Mesothelial cell of epicardium (in vitro differentiated cells): ENCODE results near the gene OTUB2. TPM values are rescaled to one million over a fixed set of nuclear protein-coding genes. Genes with fewer than 3 reads are reported as not detected.

Source experiments
- DNase-seq, 2 experiments: peaks; one replicate each; pipeline ENCODE4 v3.0.0; 2021; ENCODE audit warnings: low spot score in 2 of 2; ENCODE audit not compliant: unreplicated experiment in 2 of 2
- H3K27ac Mint-ChIP-seq: 2 replicates; pipeline ENCODE4 v1.8.0; 2021; ENCODE audit warnings: mixed read lengths
- H3K27me3 Mint-ChIP-seq: 2 replicates; pipeline ENCODE4 v1.8.0; 2021; ENCODE audit warnings: low read depth, mixed read lengths
- H3K36me3 Mint-ChIP-seq: 2 replicates; pipeline ENCODE4 v1.8.0; 2021; ENCODE audit warnings: mixed read lengths
- H3K4me1 Mint-ChIP-seq: 2 replicates; pipeline ENCODE4 v1.8.0; 2021; ENCODE audit warnings: mixed read lengths
- H3K4me3 Mint-ChIP-seq: 2 replicates; pipeline ENCODE4 v1.8.0; 2021; ENCODE audit warnings: mild to moderate bottlenecking, moderate library complexity, mixed read lengths
- H3K9me3 Mint-ChIP-seq: 2 replicates; pipeline ENCODE4 v1.8.0; 2021; ENCODE audit warnings: mixed read lengths
- total RNA-seq: library from RNA; stranded (reverse); gene quantifications from 3 replicates; pipeline ENCODE4 v1.2.1, GENCODE V29; 2021
- TF ChIP-seq, protein P1 (sequence below): fragments of 200-600 bp; sonication (generic); IDR thresholded peaks from one replicate; pipeline ENCODE4 v1.5.0; 2021; ENCODE audit warnings: antibody characterized with exemption; ENCODE audit not compliant: unreplicated experiment

Gene OTUB2
- total RNA-seq, 1 donor from 2014 or later, result 6.6 TPM

DNA sequence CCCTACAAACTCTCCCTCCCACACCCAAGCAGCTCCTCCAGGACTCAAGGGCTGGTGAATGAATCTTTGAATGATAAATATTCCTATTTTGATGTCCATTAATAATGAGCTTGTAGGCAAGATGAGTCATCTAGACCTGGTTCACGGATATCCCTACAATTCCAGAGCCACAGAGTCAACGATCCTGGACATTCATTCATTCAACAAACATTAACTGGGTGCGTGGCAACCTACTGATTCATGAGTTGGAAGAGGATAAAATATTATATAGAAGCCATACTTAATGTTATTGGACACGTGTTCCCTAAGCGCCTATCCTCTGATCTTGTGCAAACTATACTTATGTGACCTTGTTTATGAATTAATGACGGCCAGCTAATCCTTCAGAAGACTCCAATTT, 420 bp upstream of the OTUB2 start:
- TF ChIP-seq, protein P1, sequence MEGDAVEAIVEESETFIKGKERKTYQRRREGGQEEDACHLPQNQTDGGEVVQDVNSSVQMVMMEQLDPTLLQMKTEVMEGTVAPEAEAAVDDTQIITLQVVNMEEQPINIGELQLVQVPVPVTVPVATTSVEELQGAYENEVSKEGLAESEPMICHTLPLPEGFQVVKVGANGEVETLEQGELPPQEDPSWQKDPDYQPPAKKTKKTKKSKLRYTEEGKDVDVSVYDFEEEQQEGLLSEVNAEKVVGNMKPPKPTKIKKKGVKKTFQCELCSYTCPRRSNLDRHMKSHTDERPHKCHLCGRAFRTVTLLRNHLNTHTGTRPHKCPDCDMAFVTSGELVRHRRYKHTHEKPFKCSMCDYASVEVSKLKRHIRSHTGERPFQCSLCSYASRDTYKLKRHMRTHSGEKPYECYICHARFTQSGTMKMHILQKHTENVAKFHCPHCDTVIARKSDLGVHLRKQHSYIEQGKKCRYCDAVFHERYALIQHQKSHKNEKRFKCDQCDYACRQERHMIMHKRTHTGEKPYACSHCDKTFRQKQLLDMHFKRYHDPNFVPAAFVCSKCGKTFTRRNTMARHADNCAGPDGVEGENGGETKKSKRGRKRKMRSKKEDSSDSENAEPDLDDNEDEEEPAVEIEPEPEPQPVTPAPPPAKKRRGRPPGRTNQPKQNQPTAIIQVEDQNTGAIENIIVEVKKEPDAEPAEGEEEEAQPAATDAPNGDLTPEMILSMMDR, result no peak
- H3K27me3 Mint-ChIP-seq, result no peaks in the 10 kb centered on the region
- no peaks in the 10 kb centered on the region for H3K36me3 Mint-ChIP-seq
- peak overlapping the region; percentile 66 for H3K27ac Mint-ChIP-seq
- peaks cover 3% of the 10 kb centered on the region for H3K4me1 Mint-ChIP-seq
- DNase-seq, result no peak
- H3K9me3 Mint-ChIP-seq, result no peaks in the 10 kb centered on the region
- peak overlapping the region; percentile 75 for H3K4me3 Mint-ChIP-seq

DNA sequence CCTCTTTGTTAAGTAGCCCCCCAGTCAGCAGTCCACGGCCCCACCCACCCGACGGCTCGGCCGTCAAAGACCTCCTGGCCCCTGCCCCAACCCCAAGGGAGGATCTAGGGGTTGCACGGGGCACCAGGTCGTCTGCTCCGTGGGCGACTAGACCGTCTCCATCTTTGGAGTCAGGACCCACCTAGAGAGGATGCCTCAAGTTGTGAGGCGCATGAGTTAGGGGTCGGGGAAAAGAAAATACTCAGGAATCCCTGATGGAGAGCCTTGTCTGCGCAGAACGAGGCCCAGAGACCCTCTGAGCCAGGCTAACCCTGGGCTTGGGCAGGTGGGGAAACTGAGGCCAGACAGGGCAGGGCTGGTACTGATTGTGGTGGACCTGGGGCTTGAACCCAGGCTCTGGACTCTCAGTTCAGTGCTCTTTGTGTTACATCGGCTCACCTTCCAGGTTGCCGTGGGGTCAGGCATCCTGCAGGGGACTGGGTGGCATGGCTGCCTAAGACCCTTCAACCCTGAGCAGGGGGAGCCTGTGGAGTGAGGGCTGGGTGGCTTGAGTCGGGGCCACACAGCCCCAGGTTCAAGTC, 839 bp downstream of the OTUB2 start:
- TF ChIP-seq, protein P1, result no peak
- Mint-ChIP-seq H3K4me1 (peaks cover 3% of the 10 kb centered on the region), H3K4me3 (peak overlapping the region; percentile 67), H3K27ac (no peak overlapping the region), H3K27me3 (no peaks in the 10 kb centered on the region), H3K9me3 (no peaks in the 10 kb centered on the region), H3K36me3 (no peaks in the 10 kb centered on the region)
- DNase-seq, result no peak

DNA sequence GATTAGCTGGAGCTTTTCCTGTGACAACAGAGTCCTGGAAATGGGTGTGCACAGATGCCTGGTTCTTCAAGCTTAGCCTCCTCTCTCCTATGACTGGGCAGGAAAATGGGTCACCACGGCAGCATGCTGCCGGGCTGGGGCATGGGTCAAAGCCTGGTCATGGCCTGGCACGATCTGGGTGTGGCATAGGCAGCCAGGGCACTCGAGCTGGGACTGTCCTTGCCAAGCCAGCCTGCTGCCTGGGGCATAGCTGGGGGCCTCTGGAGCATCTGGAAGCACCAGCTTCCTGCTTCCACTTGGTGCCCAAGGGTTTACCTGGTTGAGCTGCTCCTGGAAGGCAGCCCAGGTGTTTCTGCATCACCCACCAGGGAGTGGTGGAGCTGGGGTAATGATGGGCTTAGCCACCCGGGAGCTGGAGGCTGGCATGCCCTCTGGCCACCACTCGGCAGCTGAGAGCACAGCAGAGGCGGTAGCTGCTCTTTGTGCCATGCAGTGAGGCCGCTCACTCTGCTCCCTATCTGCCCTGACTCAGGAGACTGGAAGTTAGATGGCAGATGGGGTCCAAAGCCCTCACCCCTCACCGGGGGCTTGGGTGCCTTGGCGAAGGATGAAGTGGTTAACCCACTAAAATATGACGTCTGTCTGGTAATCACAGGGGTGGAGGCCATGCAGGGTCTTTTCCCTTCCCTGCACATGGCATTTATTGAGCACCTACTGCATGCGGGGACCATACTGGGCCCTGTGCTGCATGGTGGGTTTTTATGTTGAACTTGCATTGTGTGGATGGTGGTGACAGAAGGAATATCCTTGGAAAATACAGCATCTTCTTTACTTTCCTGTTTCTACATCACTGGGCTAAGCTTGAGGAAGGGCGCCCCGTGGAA, 1.7 kb downstream of the OTUB2 start:
- no peak for DNase-seq
- TF ChIP-seq, protein P1, result no peak
- Mint-ChIP-seq H3K27me3 (no peaks in the 10 kb centered on the region), H3K27ac (no peak overlapping the region), H3K36me3 (no peaks in the 10 kb centered on the region), H3K4me1 (peaks cover 3% of the 10 kb centered on the region), H3K4me3 (peak overlapping the region; percentile 67), H3K9me3 (no peaks in the 10 kb centered on the region)

DNA sequence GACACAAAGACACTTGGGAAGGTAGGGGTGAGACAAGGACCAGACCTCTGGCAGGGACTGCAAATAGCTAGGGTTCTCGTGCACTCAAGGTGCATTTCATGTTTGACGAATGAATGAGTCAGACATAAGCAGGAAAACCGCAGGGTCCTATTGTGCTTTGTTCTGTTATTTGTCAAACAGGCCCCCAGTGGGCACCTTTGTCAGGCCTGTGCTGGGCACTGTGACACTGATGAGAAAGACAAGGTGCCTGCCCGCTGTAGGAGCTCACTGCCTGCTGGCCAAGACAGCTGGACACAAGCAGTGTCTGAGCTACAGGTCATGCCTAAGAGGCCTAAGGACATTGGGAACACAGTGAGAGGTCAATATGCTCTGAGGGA, 2.3 kb downstream of the OTUB2 start:
- DNase-seq, result no peak
- Mint-ChIP-seq H3K27ac (no peak overlapping the region), H3K4me1 (peaks cover 3% of the 10 kb centered on the region), H3K4me3 (peak overlapping the region; percentile 57), H3K9me3 (no peaks in the 10 kb centered on the region), H3K36me3 (no peaks in the 10 kb centered on the region), H3K27me3 (no peaks in the 10 kb centered on the region)
- TF ChIP-seq, protein P1, result no peak

DNA sequence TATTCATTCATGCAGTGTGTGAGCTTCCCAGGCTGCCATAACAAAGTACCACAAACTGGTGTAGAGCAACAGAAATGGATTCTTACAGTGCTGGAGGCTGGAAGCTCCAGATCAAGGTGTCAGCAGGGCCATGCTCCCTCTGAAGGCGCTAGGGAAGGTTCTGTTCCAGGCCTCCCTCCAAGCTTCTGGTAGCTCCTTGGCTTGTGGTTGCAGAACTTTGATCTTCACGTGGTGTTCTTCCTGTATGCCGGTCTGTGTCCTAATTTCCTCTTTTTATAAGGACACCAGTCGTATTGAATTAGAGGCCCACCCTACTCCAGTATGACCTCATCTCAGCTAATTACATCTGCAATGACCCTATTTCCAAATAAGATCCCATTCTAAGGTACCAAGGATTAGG, 3.1 kb downstream of the OTUB2 start:
- Mint-ChIP-seq H3K27ac (no peak overlapping the region), H3K4me3 (no peak overlapping the region), H3K4me1 (peaks cover 3% of the 10 kb centered on the region), H3K9me3 (no peaks in the 10 kb centered on the region), H3K27me3 (no peaks in the 10 kb centered on the region), H3K36me3 (no peaks in the 10 kb centered on the region)
- TF ChIP-seq, protein P1, result no peak
- no peak for DNase-seq
